ENCODE data around the gene WRAP53. TPM values are rescaled to one million over a fixed set of nuclear protein-coding genes. Genes with fewer than 3 reads are reported as not detected.

The WRAP53 gene
- total and polyA plus RNA-seq, 2 of the 13 experiments (the other 11 are each of a cell fraction or from before 2014, with no cell fraction given): 7.0 to 19.5 TPM

- no peak for TF ChIP-seq PAXIP1 (CRISPR knock-in tag; conservative IDR thresholded peaks at IDR 0.05)
- no peak for TF ChIP-seq HNRNPLL (IDR thresholded peaks at IDR 0.05; ENCODE audit: low read depth, low read length, poor library complexity, severe bottlenecking)
- no peak for TF ChIP-seq XRCC5 (optimal IDR thresholded peaks at IDR 0.05; ENCODE audit: low read length)
- TF ChIP-seq ERF (CRISPR knock-in tag; IDR thresholded peaks at IDR 0.05): no peak
These were observed 26.7 kb downstream of the WRAP53 start (continued) for GRCh38 chr17:7714721-7715594.

GRCh38 chr17:7715936-7716886 lies 27.9 kb downstream of the WRAP53 start:
- Histone ChIP-seq H4K20me1 (ENCODE audit: insufficient read depth, low read length) (no peaks in the 10 kb centered on the region), H3K9ac (ENCODE audit: insufficient read depth, low read depth, low read length) (no peak overlapping the region), H3K4me3 (replicated peaks in 1 of 3; ENCODE audit: insufficient read depth in 1 of 3, low read depth in 2 of 3, low read length in 3 of 3) (peak overlapping the region; percentile 49 to 72 (median 62); a peak in 4 of 6 replicates), H3K36me3 (replicated peaks in 1 of 2; ENCODE audit: control insufficient read depth in 1 of 2, insufficient read depth in 2 of 2, low read length in 2 of 2) (no peaks in the 10 kb centered on the region), H3K79me2 (ENCODE audit: insufficient read depth, low read length) (no peaks in the 10 kb centered on the region), H3K27ac (ENCODE audit: extremely low read length, insufficient read depth, low read length) (no peak overlapping the region), H3K9me3 (ENCODE audit: low read length) (no peaks in the 10 kb centered on the region), H2AFZ (ENCODE audit: low read length) (no peak overlapping the region), H3K4me1 (ENCODE audit: insufficient read depth, low read length) (peaks cover 27% of the 10 kb centered on the region), H3K27me3 (ENCODE audit: control insufficient read depth in 1 of 2, insufficient read depth in 2 of 2, low read length in 2 of 2) (peaks cover 11 to 88% of the 10 kb centered on the region in 2 experiments), H3K4me2 (ENCODE audit: low read depth, low read length) (peak overlapping the region; percentile 78)
- ChIA-PET POLR2A (interaction anchor here (0.9 to 2.0 kb wide), 4 partner anchors 10 to 30 kb away, joined by 3 to 6 read pairs (median 4); partner anchors contain the start of genes TP53 and WRAP53), CTCF (ENCODE audit: low intra/inter-chr PET ratio, low total read pairs) (interaction anchor here (2.0 kb wide), 1 partner anchor 28 kb away, joined by 5 read pairs; the partner anchor contains the start of gene WRAP53)
- FAIRE-seq (no peak), ATAC-seq (no peak), DNase-seq (ENCODE audit: low spot score) (no peak)
- 30% methylated on average over 16 of the region's 20 CpGs for WGBS (ENCODE audit: low lambda C conversion rate)
- TF ChIP-seq IKZF5 (CRISPR knock-in tag; IDR thresholded peaks at IDR 0.05): 0 out of 2 replicates have a peak, but pooled peaks have one; percentile 10
- no peak for TF ChIP-seq KLF13 (CRISPR knock-in tag; IDR thresholded peaks at IDR 0.05)
- BruUV-seq (replicated peaks): no TSS peak
- in situ Hi-C loops (cut with HindIII; ENCODE audit: extremely low pct_ligation_motif_present, low pct_unique_long_range_greater_than_20kb): loop anchor here (5.0 kb wide), 1 partner anchor 84 kb away; the partner anchor contains the start of gene SHBG
- intact Hi-C loops (cut with micrococcal nuclease; ENCODE audit: unreplicated experiment): no loop called here
